WTC11 (cell line): ENCODE measurements around the gene SMARCB1.

Experiments
- CTCF ChIP-seq: fragments of 200-600 bp; IDR thresholded peaks from 2 replicates; pipeline ENCODE4 v1.8.0; 2022; ENCODE audit warnings: antibody characterized with exemption
- E2F4 ChIP-seq: sonication (generic); formaldehyde crosslinking; IDR thresholded peaks from 2 replicates; pipeline ENCODE4 v1.8.1; 2022; ENCODE audit warnings: low read depth, mild to moderate bottlenecking, moderate library complexity, missing genetic modification reagents, borderline replicate concordance
- ZBTB21 ChIP-seq: sonication (generic); formaldehyde crosslinking; IDR thresholded peaks from 2 replicates; pipeline ENCODE4 v1.8.1; 2023; ENCODE audit warnings: mild to moderate bottlenecking, missing genetic modification reagents, borderline replicate concordance
- ZBTB43 ChIP-seq: sonication (generic); formaldehyde crosslinking; IDR thresholded peaks from 2 replicates; pipeline ENCODE4 v1.8.1; 2023; ENCODE audit warnings: mild to moderate bottlenecking, missing genetic modification reagents
- ZNF138 ChIP-seq: sonication (generic); formaldehyde crosslinking; conservative IDR thresholded peaks from 2 replicates; pipeline ENCODE4 v1.8.1; 2022; ENCODE audit warnings: mild to moderate bottlenecking, moderate library complexity, missing genetic modification reagents

GRCh38 chr22:23779731-23780130 is 7.0 kb upstream of the SMARCB1 start:
- TF ChIP-seq ZBTB43 (CRISPR knock-in tag) (no peak), ZNF138 (CRISPR knock-in tag) (no peak), CTCF (no peak), E2F4 (CRISPR knock-in tag) (no peak), ZBTB21 (no peak)
